ENCODE results near the gene CWC22. TPM values are rescaled to one million over a fixed set of nuclear protein-coding genes. Genes with fewer than 3 reads are reported as not detected.

Gene CWC22
- total and polyA plus RNA-seq, 2 of the 13 experiments (the other 11 are each of a cell fraction or from before 2014, with no cell fraction given) = 5.7 to 29.2 TPM

GRCh38 chr2:180006781-180007579 is at the start of gene CWC22 (continued):
- TF ChIP-seq HNF1A (IDR thresholded peaks at IDR 0.05; ENCODE audit: low read depth) = no peak
- TF ChIP-seq HNF1A (CRISPR knock-in tag; IDR thresholded peaks at IDR 0.05; ENCODE audit: borderline replicate concordance) = peak; percentile 78; the same call in 1 of the 2 replicates
- TF ChIP-seq IKZF5 (CRISPR knock-in tag; IDR thresholded peaks at IDR 0.05) = peak; percentile 91
- 0 out of 2 replicates have a peak, but pooled peaks have one; percentile 62 for TF ChIP-seq TP53 (CRISPR knock-in tag; conservative IDR thresholded peaks at IDR 0.05)
- TF ChIP-seq POLR2G (IDR thresholded peaks at IDR 0.05; ENCODE audit: low read depth, low read length) = peak; percentile 92
- peak; percentile 81 for TF ChIP-seq RBFOX2 (IDR thresholded peaks at IDR 0.05; ENCODE audit: low read depth, low read length)
- TF ChIP-seq MLLT10 (CRISPR knock-in tag; IDR thresholded peaks at IDR 0.05) = no peak
- TF ChIP-seq CAMTA2 (CRISPR knock-in tag; IDR thresholded peaks at IDR 0.05; ENCODE audit: borderline replicate concordance) = peak; percentile 81; the same call in 1 of the 2 replicates
- TF ChIP-seq HOXA9 (CRISPR knock-in tag; IDR thresholded peaks at IDR 0.05; ENCODE audit: borderline replicate concordance) = no peak
- TF ChIP-seq AHDC1 (CRISPR knock-in tag; IDR thresholded peaks at IDR 0.05; ENCODE audit: borderline replicate concordance) = 0 out of 2 replicates have a peak, but pooled peaks have one; percentile 6
- 0 out of 2 replicates have a peak, but pooled peaks have one; percentile 70 for TF ChIP-seq ZFP62 (CRISPR knock-in tag; IDR thresholded peaks at IDR 0.05)
- TF ChIP-seq ZHX1 (CRISPR knock-in tag; IDR thresholded peaks at IDR 0.05; ENCODE audit: low read depth) = peak; percentile 94
- 0 out of 2 replicates have a peak, but pooled peaks have one; percentile 43 for TF ChIP-seq ZBTB7A (CRISPR knock-in tag; IDR thresholded peaks at IDR 0.05)
- TF ChIP-seq HNRNPH1 (optimal IDR thresholded peaks at IDR 0.05; ENCODE audit: low read depth, low read length) = peak; percentile 56
